A673 (cell line): Measurements from ENCODE around the gene DHRS3. TPM values are rescaled to one million over a fixed set of nuclear protein-coding genes. Genes with fewer than 3 reads are reported as not detected.

Experiments used
- BruUV-seq: library from RNA; stranded (reverse); fragments of 400-500 nt; replicated peaks from 2 replicates; lab custom pipeline; 2021; lab: Mats Ljungman, UMichigan
- CTCF ChIA-PET: fragments of 300-600 bp; sonication (Branson Sonifier 250); formaldehyde crosslinking; loops from one replicate; lab custom pipeline; 2022; ENCODE audit warnings: antibody characterized with exemption; lab: Charles Lee
- POLR2A ChIA-PET: fragments of 300-600 bp; sonication (Branson Sonifier 250); formaldehyde crosslinking; loops from one replicate; lab custom pipeline; 2022; ENCODE audit warnings: antibody characterized with exemption; ENCODE audit not compliant: low non-redundant PET; lab: Charles Lee
- DNase-seq: peaks from one replicate; pipeline ENCODE4 v3.0.0-alpha.2; 2015; ENCODE audit warnings: low spot score
- H3K27ac ChIP-seq: fragments of 200-600 bp; sonication (generic); 2 replicates; pipeline ENCODE4 v1.5.1; 2016; ENCODE audit warnings: mixed run types, low read depth, mild to moderate bottlenecking, mixed read lengths, antibody characterized with exemption, low read length; ENCODE audit not compliant: poor library complexity, severe bottlenecking
- H3K27me3 ChIP-seq: fragments of 200-600 bp; sonication (generic); replicated peaks from 2 replicates; pipeline ENCODE4 v1.6.1; 2017; ENCODE audit warnings: mixed run types, low read depth, mild to moderate bottlenecking, mixed read lengths, antibody characterized with exemption, low read length; ENCODE audit not compliant: insufficient read depth, poor library complexity
- H3K36me3 ChIP-seq: fragments of 200-600 bp; sonication (generic); 2 replicates; pipeline ENCODE4 v1.6.1; 2016; ENCODE audit warnings: mixed run types, mild to moderate bottlenecking, mixed read lengths, antibody characterized with exemption, low read length; ENCODE audit not compliant: insufficient read depth, poor library complexity, severe bottlenecking
- H3K4me1 ChIP-seq: fragments of 200-600 bp; sonication (generic); 2 replicates; pipeline ENCODE4 v1.6.1; 2017; ENCODE audit warnings: mixed run types, mild to moderate bottlenecking, mixed read lengths, antibody characterized with exemption, low read length; ENCODE audit not compliant: insufficient read depth, poor library complexity, severe bottlenecking
- H3K4me3 ChIP-seq: fragments of 200-600 bp; sonication (generic); 2 replicates; pipeline ENCODE4 v1.5.1; 2016; ENCODE audit warnings: low read depth, mixed run types, mild to moderate bottlenecking, mixed read lengths, low read length; ENCODE audit not compliant: poor library complexity, severe bottlenecking
- H3K9me3 ChIP-seq: fragments of 200-600 bp; sonication (generic); 2 replicates; pipeline ENCODE4 v1.6.1; 2016; ENCODE audit warnings: mixed run types, low read depth, mild to moderate bottlenecking, mixed read lengths, antibody characterized with exemption, low read length; ENCODE audit not compliant: poor library complexity, severe bottlenecking
- EZH2 ChIP-seq: fragments of 200-600 bp; sonication (generic); IDR thresholded peaks from 2 replicates; pipeline ENCODE4 v1.6.1; 2017; ENCODE audit warnings: borderline replicate concordance, low read depth, mild to moderate bottlenecking, mixed read lengths, antibody characterized with exemption, low read length; ENCODE audit not compliant: poor library complexity, severe bottlenecking
- intact Hi-C: fragments of 100-400 bp; cut with micrococcal nuclease; formaldehyde crosslinking; loops from one replicate; pipeline ENCODE4 v1.10.0; 2022; ENCODE audit not compliant: unreplicated experiment
- total RNA-seq: library from RNA; stranded (reverse); gene quantifications from 2 replicates; pipeline ENCODE4 v1.2.3, GENCODE V29; 2021
- TF ChIP-seq, protein P1 (sequence below): fragments of 300-800, 200-600 bp; sonication (generic); conservative IDR thresholded peaks from 2 replicates; pipeline ENCODE4 v1.5.1; 2017; ENCODE audit warnings: low read depth, mild to moderate bottlenecking, antibody characterized with exemption, low read length, moderate library complexity, mixed read lengths

The DHRS3 gene
- total RNA-seq, 1 experiment from 2014 or later, result 2.4 TPM

GRCh38 chr1:12577020-12577419 lies 41.0 kb downstream of the DHRS3 start:
- intact Hi-C loops, result no loop called here
- H3K27ac ChIP-seq, result no peak overlapping the region
- BruUV-seq, result no TSS peak
- H3K36me3 ChIP-seq, result no peaks in the 10 kb centered on the region
- CTCF ChIA-PET, result no interaction called here
- H3K9me3 ChIP-seq, result no peaks in the 10 kb centered on the region
- TF ChIP-seq, protein P1, sequence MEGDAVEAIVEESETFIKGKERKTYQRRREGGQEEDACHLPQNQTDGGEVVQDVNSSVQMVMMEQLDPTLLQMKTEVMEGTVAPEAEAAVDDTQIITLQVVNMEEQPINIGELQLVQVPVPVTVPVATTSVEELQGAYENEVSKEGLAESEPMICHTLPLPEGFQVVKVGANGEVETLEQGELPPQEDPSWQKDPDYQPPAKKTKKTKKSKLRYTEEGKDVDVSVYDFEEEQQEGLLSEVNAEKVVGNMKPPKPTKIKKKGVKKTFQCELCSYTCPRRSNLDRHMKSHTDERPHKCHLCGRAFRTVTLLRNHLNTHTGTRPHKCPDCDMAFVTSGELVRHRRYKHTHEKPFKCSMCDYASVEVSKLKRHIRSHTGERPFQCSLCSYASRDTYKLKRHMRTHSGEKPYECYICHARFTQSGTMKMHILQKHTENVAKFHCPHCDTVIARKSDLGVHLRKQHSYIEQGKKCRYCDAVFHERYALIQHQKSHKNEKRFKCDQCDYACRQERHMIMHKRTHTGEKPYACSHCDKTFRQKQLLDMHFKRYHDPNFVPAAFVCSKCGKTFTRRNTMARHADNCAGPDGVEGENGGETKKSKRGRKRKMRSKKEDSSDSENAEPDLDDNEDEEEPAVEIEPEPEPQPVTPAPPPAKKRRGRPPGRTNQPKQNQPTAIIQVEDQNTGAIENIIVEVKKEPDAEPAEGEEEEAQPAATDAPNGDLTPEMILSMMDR, result no peak
- no peak for TF ChIP-seq EZH2
- no peak overlapping the region for H3K4me3 ChIP-seq
- no peaks in the 10 kb centered on the region for H3K27me3 ChIP-seq
- H3K4me1 ChIP-seq, result no peaks in the 10 kb centered on the region
- POLR2A ChIA-PET, result no interaction called here
- DNase-seq, result no peak

DNA sequence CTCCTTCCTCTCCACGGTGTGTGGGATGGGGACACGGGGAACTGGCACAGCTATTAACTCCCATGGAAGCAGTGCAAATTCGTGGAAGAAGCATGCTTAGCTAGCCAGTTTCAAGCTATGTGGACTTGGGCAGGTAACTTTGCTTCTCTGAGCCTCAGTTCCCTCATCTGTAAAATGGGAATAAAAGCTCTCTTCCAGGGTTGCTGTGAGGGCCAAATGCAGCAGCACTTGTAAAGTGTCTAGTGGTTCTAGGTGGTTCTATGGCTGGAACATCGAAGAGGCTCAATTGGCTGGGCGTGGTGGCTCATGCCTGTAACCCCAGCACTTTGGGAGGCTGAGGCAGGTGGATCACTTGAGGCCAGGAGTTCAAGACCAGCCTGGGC lies 43.3 kb downstream of the DHRS3 start:
- TF ChIP-seq, protein P1, result no peak
- no peak for TF ChIP-seq EZH2
- Histone ChIP-seq H3K4me1 (no peaks in the 10 kb centered on the region), H3K4me3 (no peak overlapping the region)

DNA sequence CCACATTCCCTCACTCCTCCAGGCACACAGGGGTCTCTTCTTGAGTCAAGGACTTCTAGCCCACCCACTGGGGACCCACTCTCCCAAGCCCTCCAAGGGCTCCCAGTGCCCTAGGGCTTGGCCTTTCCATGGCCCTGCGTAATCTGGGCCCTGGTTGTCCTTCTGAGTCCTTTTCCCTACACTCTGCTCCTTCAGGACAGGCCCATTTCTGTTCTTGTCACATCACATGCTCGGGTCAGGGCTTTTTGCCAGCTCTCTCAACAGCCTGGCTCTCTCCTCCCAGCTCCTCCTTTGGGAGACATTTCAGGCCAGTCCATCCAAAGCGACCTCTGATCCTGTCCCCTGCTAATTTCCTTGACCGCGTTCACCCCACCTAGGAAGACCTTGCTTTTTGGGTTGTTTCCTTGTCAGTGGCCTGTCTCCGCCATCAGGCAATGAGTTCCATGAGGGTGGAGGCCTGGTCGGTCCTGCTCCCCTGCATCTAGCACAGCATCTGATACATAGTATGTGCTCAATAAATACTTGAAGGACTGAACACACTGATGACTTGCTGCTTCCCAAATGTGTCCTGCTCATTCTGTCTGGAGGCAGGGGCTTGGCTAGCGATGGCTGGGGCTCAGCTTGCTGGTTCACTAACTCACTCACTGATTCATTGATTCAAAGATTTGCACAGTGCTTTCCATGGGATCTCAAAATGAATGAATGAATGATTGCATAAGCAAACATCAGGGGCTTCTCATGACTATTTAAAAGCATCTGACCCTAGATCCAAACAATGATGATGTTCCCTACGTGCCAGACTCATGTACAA lies 44.8 kb downstream of the DHRS3 start:
- Histone ChIP-seq H3K9me3 (no peaks in the 10 kb centered on the region), H3K27ac (no peak overlapping the region), H3K4me1 (no peaks in the 10 kb centered on the region), H3K27me3 (no peaks in the 10 kb centered on the region), H3K36me3 (no peaks in the 10 kb centered on the region), H3K4me3 (no peak overlapping the region)
- intact Hi-C loops, result no loop called here
- BruUV-seq, result no TSS peak
- DNase-seq, result no peak
- TF ChIP-seq, protein P1, result no peak
- no peak for TF ChIP-seq EZH2
- ChIA-PET CTCF (no interaction called here), POLR2A (no interaction called here)

More for the DNA sequence above, 43.3 kb downstream of the DHRS3 start:
- no peaks in the 10 kb centered on the region for H3K9me3 ChIP-seq
- no peak overlapping the region for H3K27ac ChIP-seq
- intact Hi-C loops, result no loop called here
- ChIA-PET POLR2A (no interaction called here), CTCF (no interaction called here)
- BruUV-seq, result no TSS peak
- H3K27me3 ChIP-seq, result no peaks in the 10 kb centered on the region
- no peak for DNase-seq
- no peaks in the 10 kb centered on the region for H3K36me3 ChIP-seq
